GM23338 (cell line): Measurements from ENCODE around the gene PACSIN1. TPM values are rescaled to one million over a fixed set of nuclear protein-coding genes. Genes with fewer than 3 reads are reported as not detected.

Experiments used
- ATAC-seq: fragments of 200-7000 bp; cut with Tn5 transposase; 3 replicates; pipeline ENCODE4 v1.9.1; 2020
- DNase-seq: peaks from one replicate; pipeline ENCODE4 v3.0.0-alpha.2; 2015; ENCODE audit warnings: low spot score
- H2AFZ ChIP-seq: fragments of 200-600 bp; sonication (generic); 2 replicates; pipeline ENCODE4 v1.8.0; 2016; ENCODE audit warnings: antibody characterized with exemption, mild to moderate bottlenecking, moderate library complexity
- H3F3A ChIP-seq: fragments of 200-600 bp; sonication (generic); replicated peaks from 2 replicates; pipeline ENCODE4 v1.8.0; 2017; ENCODE audit warnings: antibody characterized with exemption, mixed run types, low read depth
- H3K27ac ChIP-seq: fragments of 200-600 bp; sonication (generic); 2 replicates; pipeline ENCODE4 v1.6.1; 2016; ENCODE audit warnings: low read depth
- H3K27me3 ChIP-seq: fragments of 200-600 bp; sonication (generic); 2 replicates; pipeline ENCODE4 v1.8.0; 2016; ENCODE audit warnings: mild to moderate bottlenecking, mixed run types, moderate library complexity; ENCODE audit not compliant: insufficient read depth
- H3K36me3 ChIP-seq: fragments of 200-600 bp; sonication (generic); 2 replicates; pipeline ENCODE4 v1.8.0; 2016; ENCODE audit warnings: mild to moderate bottlenecking; ENCODE audit not compliant: insufficient read depth
- H3K4me1 ChIP-seq: fragments of 200-600 bp; sonication (generic); 2 replicates; pipeline ENCODE4 v1.8.0; 2016; ENCODE audit warnings: mild to moderate bottlenecking, moderate library complexity; ENCODE audit not compliant: insufficient read depth
- H3K4me2 ChIP-seq: fragments of 200-600 bp; sonication (generic); 2 replicates; pipeline ENCODE4 v1.7.1; 2017; ENCODE audit warnings: mixed run types
- H3K4me3 ChIP-seq: fragments of 200-600 bp; sonication (generic); 2 replicates; pipeline ENCODE4 v1.6.1; 2016; ENCODE audit warnings: mixed run types
- H3K79me2 ChIP-seq: fragments of 200-600 bp; sonication (generic); replicated peaks from 2 replicates; pipeline ENCODE4 v1.8.0; 2017; ENCODE audit warnings: mild to moderate bottlenecking; ENCODE audit not compliant: insufficient read depth
- H3K9me2 ChIP-seq: fragments of 200-600 bp; sonication (generic); 2 replicates; pipeline ENCODE4 v1.8.0; 2017; ENCODE audit not compliant: insufficient read depth
- H4K20me1 ChIP-seq: fragments of 200-600 bp; sonication (generic); replicated peaks from 2 replicates; pipeline ENCODE4 v1.8.0; 2017; ENCODE audit warnings: mild to moderate bottlenecking; ENCODE audit not compliant: insufficient read depth
- H3K27ac Mint-ChIP-seq: 2 replicates; pipeline ENCODE4 v1.8.0; 2020; ENCODE audit warnings: inconsistent platforms, mild to moderate bottlenecking, moderate library complexity, mixed read lengths
- H3K27me3 Mint-ChIP-seq: 3 replicates; pipeline ENCODE4 v1.8.0; 2022; ENCODE audit warnings: low read depth, mild to moderate bottlenecking, moderate library complexity, mixed read lengths, inconsistent platforms; ENCODE audit not compliant: insufficient read depth, poor library complexity
- H3K36me3 Mint-ChIP-seq: 3 replicates; pipeline ENCODE4 v1.8.0; 2021; ENCODE audit warnings: low read depth, mild to moderate bottlenecking, inconsistent platforms, moderate library complexity, mixed read lengths
- H3K4me1 Mint-ChIP-seq: 3 replicates; pipeline ENCODE4 v1.8.0; 2020; ENCODE audit warnings: mild to moderate bottlenecking, inconsistent platforms, mixed read lengths
- H3K4me3 Mint-ChIP-seq: 3 replicates; pipeline ENCODE4 v1.8.0; 2021; ENCODE audit warnings: moderate library complexity, mild to moderate bottlenecking, inconsistent platforms, mixed read lengths
- H3K9me3 Mint-ChIP-seq: 3 replicates; pipeline ENCODE4 v1.8.0; 2020; ENCODE audit warnings: moderate library complexity, mild to moderate bottlenecking, inconsistent platforms, mixed read lengths
- CREB1 ChIP-seq: fragments of 250-450 bp; sonication (Bioruptor Pico); IDR thresholded peaks from 2 replicates; pipeline ENCODE4 v1.5.0; 2020; ENCODE audit warnings: low read depth, mild to moderate bottlenecking, moderate library complexity
- CTCF ChIP-seq, 2 experiments: fragments of 200-600 bp in 1 of 2; sonication (generic) in 1 of 2; conservative IDR thresholded peaks; 2 replicates each; pipeline versions ENCODE4 v1.5.1 to v1.6.1; 2016 to 2017; ENCODE audit warnings: antibody characterized with exemption in 2 of 2, low read depth in 2 of 2, mild to moderate bottlenecking in 2 of 2, moderate library complexity in 1 of 2
- EZH2 ChIP-seq: fragments of 200-600 bp; sonication (generic); IDR thresholded peaks from one replicate; pipeline ENCODE4 v1.8.0; 2017; ENCODE audit warnings: antibody characterized with exemption, mild to moderate bottlenecking, low read depth; ENCODE audit not compliant: unreplicated experiment
- EZH2phosphoT487 ChIP-seq: fragments of 200-600 bp; sonication (generic); IDR thresholded peaks from one replicate; pipeline ENCODE4 v1.8.1; 2018; ENCODE audit warnings: antibody characterized with exemption; ENCODE audit not compliant: unreplicated experiment
- JUNB ChIP-seq: IDR thresholded peaks from one replicate; pipeline ENCODE4 v1.6.1; 2016; ENCODE audit warnings: antibody characterized with exemption; ENCODE audit not compliant: unreplicated experiment
- POLR2AphosphoS5 ChIP-seq: IDR thresholded peaks from 2 replicates; pipeline ENCODE4 v1.6.1; 2016; ENCODE audit warnings: antibody characterized with exemption, low read depth
- ZNF114 ChIP-seq: fragments of 250-450 bp; sonication (Bioruptor Pico); IDR thresholded peaks from 2 replicates; pipeline ENCODE4 v1.5.0; 2020; ENCODE audit warnings: mild to moderate bottlenecking, moderate library complexity
- ZNF331 ChIP-seq: fragments of 250-450 bp; sonication (Bioruptor Pico); IDR thresholded peaks from 2 replicates; pipeline ENCODE4 v1.5.0; 2020; ENCODE audit warnings: low read depth, mild to moderate bottlenecking, moderate library complexity
- ZNF462 ChIP-seq: fragments of 250-450 bp; sonication (Bioruptor Pico); IDR thresholded peaks from 2 replicates; pipeline ENCODE4 v1.5.0; 2020; ENCODE audit warnings: mild to moderate bottlenecking, moderate library complexity
- polyA plus RNA-seq: library from polyadenylated mRNA; unstranded; fragments of >200 nt; fragmentation: Nextera tagmentation; extraction: Ambion mirVana; gene quantifications from 2 replicates; pipeline ENCODE4 v1.2.1, GENCODE V29; 2016
- total RNA-seq: library from RNA; depleted of rRNA; stranded (reverse); fragments of >200 nt; shearing (Covaris generic); gene quantifications from 2 replicates; pipeline ENCODE4 v1.2.3, GENCODE V29; 2014

The PACSIN1 gene
- total and polyA plus RNA-seq, 2 experiments from 2014 or later, result 5.2 to 8.7 TPM

GRCh38 chr6:34493344-34493743, 27.5 kb downstream of the PACSIN1 start (continued):
- no peak for TF ChIP-seq ZNF462

GRCh38 chr6:34494973-34495372, 29.1 kb downstream of the PACSIN1 start:
- H3K27me3 ChIP-seq, result no peaks in the 10 kb centered on the region
- H3K4me1 Mint-ChIP-seq, result peaks cover 9% of the 10 kb centered on the region
- no peak for TF ChIP-seq ZNF114 (CRISPR knock-in tag)
- no peak for TF ChIP-seq CREB1 (CRISPR knock-in tag)
- no peak for TF ChIP-seq EZH2
- no peak for TF ChIP-seq EZH2phosphoT487
- no peak for TF ChIP-seq JUNB
- TF ChIP-seq POLR2AphosphoS5, result no peak
- no peak for TF ChIP-seq ZNF462
- no peak for TF ChIP-seq CTCF (conservative IDR thresholded peaks at IDR 0.05; ENCODE audit: low read depth in 2 of 2)
- no peak for TF ChIP-seq ZNF331

More at GRCh38 chr6:34494973-34495372, 29.1 kb downstream of the PACSIN1 start:
- Mint-ChIP-seq H3K36me3 (no peaks in the 10 kb centered on the region), H3K27me3 (peaks cover 8% of the 10 kb centered on the region), H3K4me3 (no peak overlapping the region), H3K9me3 (peaks cover 10% of the 10 kb centered on the region; the same call in 2 of the 3 replicates), H3K27ac (no peak overlapping the region)
- no peaks in the 10 kb centered on the region for H3K9me2 ChIP-seq
- H4K20me1 ChIP-seq, result no peaks in the 10 kb centered on the region
- H3K4me3 ChIP-seq, result no peak overlapping the region
- no peaks in the 10 kb centered on the region for H3K36me3 ChIP-seq
- ATAC-seq (no peak), DNase-seq (no peak)
- no peak overlapping the region for H3K27ac ChIP-seq
- no peak overlapping the region for H3K4me2 ChIP-seq
- peaks cover 3% of the 10 kb centered on the region; the same call in 1 of the 2 replicates for H3K4me1 ChIP-seq
- H2AFZ ChIP-seq, result no peak overlapping the region
- H3K79me2 ChIP-seq, result no peaks in the 10 kb centered on the region
- H3F3A ChIP-seq, result no peaks in the 10 kb centered on the region
